Left renal cortex interstitium (tissue), 4 donors: Measurements from ENCODE around the gene DCLK1. TPM values are rescaled to one million over a fixed set of nuclear protein-coding genes. Genes with fewer than 3 reads are reported as not detected.
"Not testable (repeated sequence)": the region's sequence is repeated elsewhere in the genome, so short reads cannot be mapped to it uniquely, and the experiment has no call there.

Experiments used
- DNase-seq, 4 donors: peaks; one replicate each; pipeline ENCODE4 v3.0.0-alpha.2; 2013; ENCODE audit warnings: low read depth in 4 of 4, low spot score in 2 of 4, missing footprints in 1 of 4
- polyA plus RNA-seq, 4 donors: library from polyadenylated mRNA; unstranded; fragments of 120-200 nt; gene quantifications; one replicate each; pipeline ENCODE4 v1.2.1, GENCODE V29; 2013; ENCODE audit not compliant: insufficient read length in 4 of 4

The DCLK1 gene
- polyA plus RNA-seq, 4 donors, result 4.9 to 7.1 (median 6.1) TPM

DNA sequence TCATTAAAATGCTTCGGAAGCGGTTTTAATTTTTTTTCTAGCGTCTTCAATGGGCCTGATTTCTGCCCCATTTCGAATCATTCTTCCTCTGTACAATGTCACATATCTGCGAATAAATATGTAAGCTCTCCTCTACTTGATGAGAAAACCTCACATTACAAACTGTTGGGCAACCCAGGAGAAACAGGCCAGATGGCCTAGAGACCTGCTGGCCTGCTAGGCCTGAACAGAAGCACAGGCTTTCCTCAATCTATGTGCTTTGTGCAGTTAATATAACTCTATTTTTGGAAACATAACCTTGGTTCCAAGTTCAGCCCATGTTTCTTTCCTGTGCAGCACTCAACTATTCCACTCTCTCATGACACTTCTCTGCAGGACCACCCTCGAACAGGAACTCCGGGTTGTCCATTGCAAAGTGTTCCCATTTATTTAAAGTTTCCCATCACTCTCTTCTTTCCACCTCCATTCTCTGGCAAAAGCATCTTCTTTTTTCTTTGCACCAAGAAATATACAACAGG is 42.0 kb downstream of the DCLK1 start:
- no peak for DNase-seq

DNA sequence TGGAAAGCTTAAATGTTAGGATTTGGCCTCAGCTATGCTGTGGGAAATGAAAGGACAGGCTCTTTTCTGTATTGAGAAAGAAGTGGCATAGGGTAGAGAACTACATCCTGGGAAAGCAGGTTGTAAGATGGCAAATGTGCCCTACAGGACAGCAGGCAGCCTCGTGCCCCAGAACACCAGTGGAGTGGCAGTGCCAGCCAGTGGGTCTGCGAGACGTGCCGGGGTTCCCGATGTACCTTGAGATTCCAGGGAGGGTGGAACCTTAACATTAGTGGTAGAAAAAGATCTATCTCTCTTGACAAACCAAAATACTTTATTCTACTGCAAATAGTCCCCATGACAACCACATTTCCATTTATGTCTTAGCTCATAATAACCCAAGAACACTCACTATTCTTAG is 42.7 kb downstream of the DCLK1 start:
- no peak for DNase-seq

DNA sequence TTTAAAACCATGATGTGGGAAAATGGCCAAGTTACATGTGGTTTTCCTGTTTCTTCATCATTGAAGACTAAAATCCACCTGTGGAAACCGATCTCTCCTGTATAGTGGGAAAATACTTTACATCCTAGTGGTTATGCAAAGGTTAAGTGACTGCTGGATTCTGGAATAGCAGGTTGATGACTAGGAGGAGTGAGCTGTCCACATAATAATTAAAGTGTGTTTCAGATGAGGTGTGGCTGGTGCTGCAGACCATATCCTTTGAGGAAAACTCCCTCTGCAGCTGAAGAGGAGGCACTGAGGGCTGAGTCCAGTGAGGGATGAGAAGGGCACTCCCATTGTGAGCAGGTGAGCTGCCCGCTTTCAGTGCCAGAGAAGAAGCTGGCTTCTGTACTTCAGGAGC is 43.2 kb downstream of the DCLK1 start:
- DNase-seq, result no peak

DNA sequence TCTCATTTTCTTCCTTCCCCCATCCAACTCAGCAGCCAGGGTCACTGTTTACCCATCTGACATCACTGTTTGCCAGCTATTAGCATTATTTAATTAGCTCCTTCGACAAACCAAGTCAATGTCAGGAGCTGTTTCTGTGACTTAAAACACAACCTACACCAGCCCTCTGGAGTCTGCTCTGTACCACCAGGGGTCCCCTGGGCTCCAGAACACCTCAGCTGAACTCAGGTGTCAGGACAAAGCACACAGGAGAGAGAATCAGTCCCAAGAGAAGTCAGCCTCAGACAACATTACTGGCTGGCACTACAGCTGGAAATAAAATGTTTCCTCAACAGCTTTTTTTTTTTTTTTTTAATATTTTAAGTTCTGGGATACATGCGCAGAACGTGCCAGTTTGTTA is 45.1 kb downstream of the DCLK1 start:
- DNase-seq, result no peak

DNA sequence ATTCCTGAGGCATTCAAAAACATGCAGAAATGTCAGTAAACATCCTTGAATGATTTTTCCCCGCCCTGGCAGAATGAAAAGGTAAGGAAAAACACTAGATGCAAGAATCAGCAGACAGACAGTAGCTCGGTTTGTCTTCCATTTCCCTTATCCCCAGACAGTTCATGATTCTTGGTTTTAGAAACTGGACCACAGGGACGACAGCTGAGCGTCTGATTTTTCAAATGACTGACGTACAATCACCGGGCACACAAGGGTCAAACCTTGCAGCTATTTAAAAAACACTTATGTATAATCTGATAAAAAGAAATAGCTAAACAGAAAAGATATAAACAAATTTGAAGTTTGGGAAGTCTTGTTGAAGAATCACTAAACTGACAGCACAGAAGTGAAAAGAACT is 47.1 kb downstream of the DCLK1 start:
- DNase-seq, result no peak

DNA sequence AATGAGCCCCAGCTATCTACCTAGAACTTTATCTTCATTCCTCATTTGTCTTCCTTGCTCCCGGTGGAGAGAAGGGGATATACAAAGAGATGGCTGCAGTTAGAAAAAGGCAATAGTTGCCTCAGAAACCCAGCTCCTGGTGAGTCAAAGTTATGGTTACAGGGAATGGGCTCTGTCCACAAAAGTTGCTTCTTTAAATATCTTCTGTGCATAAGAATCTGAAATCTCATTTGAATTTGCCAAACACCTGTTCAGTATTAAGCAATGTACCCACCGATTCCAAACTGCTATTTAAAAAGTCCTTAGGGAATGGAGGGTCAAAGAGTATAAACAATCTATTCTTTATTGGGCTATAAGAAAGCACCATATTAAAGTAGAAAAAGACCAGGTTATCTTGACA is 48.4 kb downstream of the DCLK1 start:
- no peak for DNase-seq

DNA sequence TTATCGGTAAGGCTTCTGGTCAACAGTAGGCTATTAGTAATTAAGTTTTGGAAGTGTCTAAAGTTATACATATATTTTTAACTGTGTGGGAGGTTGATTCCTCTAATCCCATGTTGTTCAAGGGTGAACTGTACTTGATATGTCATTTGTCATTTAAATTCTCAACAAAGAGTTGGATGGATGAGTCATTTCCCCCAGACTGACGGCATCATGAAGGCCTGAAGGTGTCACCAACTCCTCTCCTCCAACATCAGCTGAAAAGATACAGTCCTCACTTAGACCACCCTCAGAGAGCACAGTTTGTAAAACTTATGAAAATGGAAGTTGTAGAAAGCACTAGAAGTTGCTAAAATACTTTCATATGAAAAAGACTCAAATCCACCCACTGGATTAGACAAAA is 48.8 kb downstream of the DCLK1 start:
- no peak for DNase-seq

DNA sequence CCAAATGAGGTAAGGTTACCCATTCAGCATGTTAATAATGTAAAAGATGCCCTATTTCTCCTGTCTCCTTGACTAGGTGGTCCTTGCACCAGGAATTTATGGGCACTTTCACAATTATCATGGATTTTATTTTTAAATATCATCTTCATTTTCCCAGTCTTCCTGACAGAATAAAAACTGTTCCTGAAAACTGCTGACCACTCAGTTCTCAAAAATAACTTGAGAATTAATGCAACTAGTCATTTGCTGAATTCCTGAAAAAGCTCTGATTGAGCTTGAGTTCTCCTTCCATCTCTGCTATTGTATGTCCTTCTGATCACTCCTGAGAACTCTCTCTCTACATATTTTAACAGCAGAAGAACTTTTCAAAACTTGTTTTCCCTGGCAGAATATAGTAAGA is 55.0 kb downstream of the DCLK1 start:
- no peak for DNase-seq

DNA sequence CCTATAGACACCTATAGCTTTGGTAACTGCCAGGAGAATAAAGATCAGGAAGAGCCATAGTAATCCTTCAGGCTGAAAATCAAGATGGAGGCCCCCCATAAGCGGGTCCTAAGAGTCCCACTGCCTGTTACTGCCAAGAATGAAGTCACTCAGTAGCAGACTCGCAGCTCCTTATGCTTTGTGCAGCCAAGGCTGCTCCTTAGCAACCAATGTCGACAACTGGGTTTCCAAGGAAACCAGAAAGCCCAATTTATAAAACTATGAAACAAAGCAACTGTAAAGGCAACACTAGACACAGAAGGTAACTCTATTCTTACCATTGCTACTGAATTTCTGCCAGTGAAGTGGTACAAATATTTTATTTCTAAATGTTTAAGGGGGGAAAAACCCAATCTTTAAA is 56.5 kb downstream of the DCLK1 start:
- DNase-seq, result no peak

DNA sequence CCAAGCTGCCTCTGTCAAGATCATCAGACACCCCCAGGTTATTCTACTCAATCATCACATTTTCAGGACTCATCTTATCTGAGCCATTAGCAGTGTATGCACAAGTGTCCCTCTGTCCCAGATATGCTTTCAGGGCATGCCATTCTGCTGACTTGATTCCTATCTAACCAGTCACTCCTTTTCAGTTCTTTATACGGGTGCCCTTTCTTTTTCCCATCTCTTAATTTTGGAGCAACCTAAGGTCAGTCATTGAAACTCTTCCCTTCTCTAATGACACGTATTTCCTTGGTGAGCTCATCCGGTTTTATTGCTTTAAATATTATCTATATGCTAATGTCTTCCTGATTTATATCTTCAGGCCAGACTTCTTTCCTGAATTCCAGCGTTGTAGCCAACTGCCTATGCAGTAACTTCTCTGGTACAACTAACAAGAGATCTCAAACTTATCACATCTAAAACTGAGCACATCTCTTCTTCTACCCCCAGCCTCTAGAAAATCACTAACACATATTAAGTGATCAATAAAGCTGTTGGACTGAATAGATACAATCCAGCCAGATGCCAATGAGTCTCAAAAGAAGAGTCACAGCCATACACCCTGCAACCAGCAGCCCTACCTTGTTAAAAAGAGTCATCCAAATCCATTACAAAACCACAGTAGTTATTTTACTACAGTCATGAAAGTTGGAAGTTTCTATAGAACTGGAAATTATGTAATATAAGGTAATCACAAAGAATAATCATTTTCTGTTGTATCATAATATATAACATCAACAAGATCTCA is 58.8 kb downstream of the DCLK1 start:
- DNase-seq, result no peak

DNA sequence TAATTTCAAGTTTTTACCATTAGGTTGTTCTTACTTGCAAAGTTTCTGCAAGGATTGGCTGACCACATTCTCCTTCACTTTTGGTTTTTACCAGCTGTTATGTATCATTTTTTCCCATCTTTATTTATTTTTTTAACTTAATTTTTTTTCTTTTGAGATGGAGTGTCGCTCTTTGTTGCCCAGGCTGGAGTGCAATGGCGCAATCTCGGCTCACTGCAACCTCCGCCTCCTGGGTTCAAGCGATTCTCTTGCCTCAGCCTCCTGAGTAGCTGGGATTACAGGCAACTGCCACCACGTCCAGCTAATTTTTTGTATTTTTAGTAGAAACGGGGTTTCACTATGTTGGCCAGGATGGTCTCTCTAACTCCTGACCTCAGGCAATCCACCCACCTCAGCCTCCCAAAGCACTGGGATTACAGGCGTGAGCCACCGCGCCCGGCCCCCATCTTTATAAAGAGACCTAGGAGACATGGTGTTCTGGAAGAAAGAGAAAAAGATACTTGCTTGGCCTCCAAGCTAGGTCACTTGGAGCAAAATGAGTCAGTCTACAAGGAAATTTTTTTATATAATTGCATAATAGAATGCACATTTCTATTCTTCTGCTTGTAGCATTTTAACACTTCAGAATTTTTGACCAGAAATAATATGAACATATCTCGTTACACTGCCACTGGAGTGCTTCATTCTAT is 60.5 kb downstream of the DCLK1 start:
- not testable (repeated sequence) for DNase-seq

DNA sequence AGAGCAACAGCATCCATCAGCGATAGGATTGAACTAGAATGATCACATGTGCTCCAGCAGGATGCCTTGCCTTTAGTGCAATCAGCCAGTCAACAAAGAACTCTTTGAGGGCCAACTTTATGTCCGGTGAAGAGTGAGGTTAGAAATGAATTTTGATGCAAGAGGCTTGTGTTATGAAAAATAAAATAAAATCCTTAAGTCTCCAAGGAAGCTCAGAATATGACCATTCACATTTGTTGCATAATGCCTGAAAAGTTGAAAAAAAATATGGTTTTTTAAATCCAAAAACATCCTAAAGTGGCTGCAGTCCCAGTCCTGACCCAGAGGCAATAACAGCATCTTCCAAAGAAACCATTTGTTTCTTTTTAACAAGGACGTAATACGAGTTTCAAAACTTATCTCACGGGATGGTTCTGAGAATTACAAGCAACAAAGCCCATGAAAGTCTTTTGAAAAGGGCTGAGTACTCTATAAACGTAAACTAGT is 61.3 kb downstream of the DCLK1 start:
- DNase-seq, result no peak

DNA sequence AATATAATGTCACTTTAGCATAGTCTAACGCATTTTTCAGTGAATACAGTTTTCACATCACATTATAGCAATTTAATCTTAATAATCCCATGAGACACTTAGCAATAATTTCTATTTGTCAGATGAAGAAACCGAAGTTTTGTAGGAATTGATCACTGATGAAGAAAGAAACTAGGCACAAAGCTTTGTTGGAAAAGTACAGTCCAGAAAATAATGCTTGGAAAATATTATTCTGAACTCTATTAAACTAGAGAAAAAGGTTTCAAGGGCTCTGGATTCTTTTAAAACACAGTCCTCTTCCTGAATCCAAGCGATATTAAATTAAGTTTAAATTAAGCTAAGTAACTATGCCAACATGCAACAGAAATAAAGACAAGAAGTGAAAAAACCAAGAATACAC is 62.2 kb downstream of the DCLK1 start:
- DNase-seq, result no peak

DNA sequence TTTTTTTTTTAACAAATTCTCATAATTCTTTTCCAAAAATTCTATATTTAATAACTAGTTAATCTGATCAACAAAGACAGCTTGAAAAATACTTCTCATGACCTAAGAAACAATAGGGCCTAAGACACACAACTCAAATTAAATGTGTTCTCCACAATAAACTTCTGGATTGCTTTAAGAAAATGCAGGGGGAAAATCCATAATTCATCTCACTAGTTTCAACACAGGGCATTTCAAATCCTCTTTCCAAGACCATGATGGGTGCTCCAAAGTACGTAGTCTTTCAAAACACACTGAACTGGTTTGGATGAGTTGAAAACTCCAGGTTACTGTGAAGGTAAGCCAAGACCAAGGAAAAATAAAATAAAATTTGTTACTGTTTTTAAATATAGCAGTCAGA is 62.6 kb downstream of the DCLK1 start:
- no peak for DNase-seq

DNA sequence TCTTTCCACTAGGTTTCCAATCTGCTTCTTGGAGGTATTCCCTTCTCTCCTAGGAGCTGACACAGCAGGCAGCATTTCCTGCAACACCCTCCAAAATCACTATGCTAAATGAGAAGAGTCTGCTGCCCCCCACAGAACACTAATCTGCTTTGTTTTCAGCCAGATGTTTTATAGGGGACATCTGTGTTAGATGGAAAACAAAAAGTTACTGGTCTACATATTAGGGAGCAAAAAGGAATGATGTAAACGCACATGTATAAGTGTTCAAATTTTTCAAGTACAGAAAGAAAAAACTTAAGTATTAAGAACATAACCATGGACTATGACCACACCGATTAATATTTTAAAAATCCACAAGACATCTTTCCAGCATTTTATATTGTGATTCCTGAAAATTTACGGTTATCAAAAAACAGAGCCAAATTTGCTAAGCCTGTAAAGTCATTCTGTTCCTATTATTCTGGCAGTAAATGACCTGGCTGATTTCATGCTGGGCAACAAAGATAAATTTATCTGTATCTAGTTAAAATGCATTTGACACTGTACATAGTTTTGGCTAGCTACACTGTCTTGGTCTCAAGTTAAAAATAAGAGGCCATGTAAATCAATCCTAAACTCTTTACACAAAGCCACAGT is 63.3 kb downstream of the DCLK1 start:
- no peak for DNase-seq

DNA sequence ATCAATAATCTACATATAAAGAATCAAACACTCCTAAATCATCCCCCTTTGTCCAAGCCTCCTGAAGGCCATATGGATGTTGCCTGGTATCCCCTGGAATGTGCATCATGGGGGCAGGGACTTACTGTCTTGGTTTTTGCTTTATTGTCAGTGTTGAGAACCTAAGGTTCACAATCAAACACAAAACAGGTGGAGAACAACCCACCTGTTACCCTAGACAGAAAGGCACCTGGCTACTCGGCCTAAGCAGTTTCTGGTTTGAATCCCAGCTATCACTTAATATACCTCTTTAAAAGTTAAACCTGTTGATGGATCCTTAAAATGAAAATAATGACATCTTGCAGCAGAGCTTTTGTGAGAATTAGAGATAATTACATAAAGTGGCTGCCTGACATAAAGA is 68.9 kb downstream of the DCLK1 start:
- DNase-seq, result no peak

DNA sequence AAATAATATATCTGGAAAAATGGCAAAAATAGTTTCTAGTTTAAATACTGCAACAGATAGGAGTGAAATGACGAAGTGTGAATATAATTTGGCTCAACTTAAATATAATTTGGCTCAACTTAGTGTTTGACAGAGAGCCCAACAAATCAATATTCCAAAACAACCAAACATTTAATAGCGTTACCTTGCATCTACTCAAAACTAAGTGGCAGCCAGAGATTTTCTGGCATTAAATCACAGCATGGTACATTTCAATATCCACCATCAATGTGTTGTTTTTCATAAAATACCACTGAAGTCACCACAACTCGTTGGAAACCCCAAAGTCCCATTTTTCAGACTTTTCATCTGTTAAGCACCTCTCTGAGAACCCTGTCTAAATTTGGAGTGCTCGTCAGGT is 69.6 kb downstream of the DCLK1 start:
- no peak for DNase-seq

DNA sequence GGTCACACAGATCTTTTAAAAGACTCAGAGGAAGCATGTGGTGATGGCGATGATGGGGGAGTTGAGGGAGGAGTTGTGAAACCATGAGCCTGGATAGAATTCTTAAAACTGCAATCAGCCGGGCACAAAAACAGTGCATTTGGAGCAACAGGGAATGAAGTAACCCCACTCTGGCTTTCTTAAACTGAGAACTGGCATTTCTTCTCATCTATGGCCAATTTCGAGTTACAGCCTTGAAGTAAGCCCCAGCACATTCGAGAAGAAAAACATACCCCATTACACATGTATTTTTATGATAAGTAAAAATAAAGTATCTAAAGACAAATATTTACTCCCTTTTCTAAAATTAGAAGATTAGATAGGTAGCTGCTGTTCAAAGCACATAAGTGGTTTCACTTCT is 70.1 kb downstream of the DCLK1 start:
- DNase-seq, result no peak

DNA sequence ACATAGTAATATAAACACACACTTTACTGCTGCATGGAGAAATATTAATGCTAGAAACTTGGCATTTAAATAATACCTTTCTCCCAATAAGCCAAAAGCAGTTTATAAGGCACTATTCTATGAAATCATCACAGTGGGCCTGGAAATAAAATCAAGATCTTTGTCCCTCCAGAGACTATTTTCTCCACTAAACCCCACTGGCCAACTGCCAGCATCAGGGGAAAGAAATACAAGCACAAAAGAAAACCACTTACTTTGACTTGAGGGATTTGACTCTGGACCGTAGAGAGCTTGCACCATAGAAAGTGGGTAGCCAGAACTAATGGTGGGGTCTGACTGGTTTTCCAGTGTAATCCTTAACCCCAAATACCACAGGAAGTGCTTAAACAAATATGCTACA is 71.9 kb downstream of the DCLK1 start:
- DNase-seq, result no peak

DNA sequence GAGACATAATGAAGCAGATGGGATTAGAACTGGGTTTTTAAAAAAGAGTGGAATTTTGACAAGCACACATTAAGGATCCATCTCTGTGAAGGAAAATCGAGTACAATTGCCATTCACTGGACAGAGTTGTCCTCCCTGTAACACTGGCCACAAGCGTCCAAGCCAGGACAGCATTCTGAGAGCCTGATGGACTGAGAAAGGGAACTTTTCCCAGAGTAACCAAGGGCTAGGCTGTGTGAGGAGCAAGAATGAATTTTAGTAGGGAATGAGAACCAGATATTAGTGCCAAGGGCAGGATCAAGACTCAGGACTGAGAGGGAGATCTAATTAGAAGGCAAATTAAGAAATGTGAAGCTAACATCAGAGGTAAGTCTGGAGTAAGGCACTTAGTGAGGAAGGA is 73.1 kb downstream of the DCLK1 start:
- no peak for DNase-seq

DNA sequence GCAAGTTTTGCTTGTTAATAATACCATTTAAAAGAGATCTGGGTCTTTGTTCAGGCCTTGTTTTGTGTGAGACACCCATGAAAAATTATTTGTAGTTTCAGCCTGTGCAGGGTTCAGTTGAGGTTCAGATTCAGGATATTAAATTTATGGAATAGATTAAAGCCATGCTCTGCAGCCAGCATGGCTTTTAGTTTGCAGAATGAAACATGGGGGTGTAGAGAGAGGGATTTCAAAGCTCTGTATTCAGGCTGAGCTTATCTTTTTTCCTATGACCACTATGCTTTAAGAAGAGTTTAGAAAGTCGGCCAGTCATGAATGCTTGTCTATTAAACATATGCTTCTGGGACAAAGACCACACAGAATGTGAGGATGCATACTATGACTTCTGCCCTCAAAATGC is 73.6 kb downstream of the DCLK1 start:
- DNase-seq, result no peak

DNA sequence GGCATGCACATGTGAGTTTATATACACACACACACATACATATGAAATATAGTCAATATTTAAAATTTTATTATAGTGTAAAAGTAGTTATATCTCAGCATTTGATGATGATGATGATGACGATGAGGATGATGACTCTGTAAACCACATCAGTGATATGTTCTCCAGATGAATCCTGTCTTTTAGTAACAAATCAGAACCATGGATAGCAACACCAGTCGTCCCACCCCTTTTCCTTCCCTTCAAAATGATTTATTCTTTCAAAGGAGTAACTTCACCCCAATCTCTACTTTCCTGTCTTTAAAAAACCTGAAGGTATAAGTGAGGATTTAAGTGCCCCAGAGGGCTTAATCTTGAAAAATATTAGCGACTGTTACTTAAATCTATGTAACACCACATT is 74.1 kb downstream of the DCLK1 start:
- no peak for DNase-seq
